DOHH2 (cell line): Measurements from ENCODE around the gene ADGRL2.

Source experiments
- H3F3A ChIP-seq: fragments of 200-600 bp; sonication (generic), shearing (Covaris generic); 2 replicates; pipeline ENCODE4 v1.6.0; 2016; ENCODE audit warnings: antibody characterized with exemption, mild to moderate bottlenecking; ENCODE audit not compliant: control insufficient read depth, insufficient read depth
- H3K27ac ChIP-seq: fragments of 200-600 bp; sonication (generic); 2 replicates; pipeline ENCODE4 v1.5.1; 2014; ENCODE audit warnings: low read depth, mild to moderate bottlenecking, low read length, moderate library complexity
- H3K27me3 ChIP-seq: fragments of 200-600 bp; sonication (generic); 2 replicates; pipeline ENCODE4 v1.6.1; 2014; ENCODE audit warnings: mild to moderate bottlenecking, low read length, mixed read lengths; ENCODE audit not compliant: control insufficient read depth
- H3K36me3 ChIP-seq: fragments of 200-600 bp; sonication (generic); 2 replicates; pipeline ENCODE4 v1.6.1; 2014; ENCODE audit warnings: mild to moderate bottlenecking, low read length, moderate library complexity, mixed read lengths; ENCODE audit not compliant: control insufficient read depth
- H3K4me1 ChIP-seq: fragments of 200-600 bp; sonication (generic); 2 replicates; pipeline ENCODE4 v1.6.1; 2014; ENCODE audit warnings: mild to moderate bottlenecking, low read length, mixed read lengths; ENCODE audit not compliant: control insufficient read depth
- H3K4me2 ChIP-seq: fragments of 200-600 bp; sonication (generic); 2 replicates; pipeline ENCODE4 v1.6.0; 2014; ENCODE audit warnings: mild to moderate bottlenecking, low read length, moderate library complexity
- H3K4me3 ChIP-seq: fragments of 200-600 bp; sonication (generic); 2 replicates; pipeline ENCODE4 v1.5.1; 2014; ENCODE audit warnings: mild to moderate bottlenecking, low read length, mixed read lengths
- H3K79me2 ChIP-seq: fragments of 200-600 bp; sonication (generic); 2 replicates; pipeline ENCODE4 v1.6.1; 2014; ENCODE audit warnings: mild to moderate bottlenecking, low read length, mixed read lengths; ENCODE audit not compliant: control insufficient read depth
- H3K9me2 ChIP-seq: fragments of 200-600 bp; sonication (generic); replicated peaks from 2 replicates; pipeline ENCODE4 v1.6.1; 2014; ENCODE audit warnings: mild to moderate bottlenecking, low read length, mixed read lengths; ENCODE audit not compliant: control insufficient read depth
- H3K9me3 ChIP-seq: fragments of 200-600 bp; sonication (generic); 2 replicates; pipeline ENCODE4 v1.6.1; 2014; ENCODE audit warnings: antibody characterized with exemption, low read length, mixed read lengths; ENCODE audit not compliant: control insufficient read depth, insufficient read depth
- H4K20me1 ChIP-seq: fragments of 200-600 bp; sonication (generic); 2 replicates; pipeline ENCODE4 v1.6.0; 2014; ENCODE audit warnings: low read depth, mild to moderate bottlenecking, antibody characterized with exemption, low read length, moderate library complexity; ENCODE audit not compliant: control insufficient read depth, insufficient read depth
- CTCF ChIP-seq: fragments of 200-600 bp; sonication (generic); IDR thresholded peaks from one replicate; pipeline ENCODE4 v1.5.1; 2014; ENCODE audit warnings: antibody characterized with exemption, mild to moderate bottlenecking, low read depth, low read length; ENCODE audit not compliant: poor library complexity, severe bottlenecking
- EZH2phosphoT487 ChIP-seq: fragments of 200-600 bp; sonication (generic); IDR thresholded peaks from 2 replicates; pipeline ENCODE4 v1.6.1; 2017; ENCODE audit warnings: borderline replicate concordance, mild to moderate bottlenecking, antibody characterized with exemption, low read length, moderate library complexity, mixed read lengths

The ADGRL2 gene

GRCh38 chr1:81876901-81877733, 76.4 kb downstream of the ADGRL2 start:
- H3F3A ChIP-seq: no peaks in the 10 kb centered on the region
- TF ChIP-seq EZH2phosphoT487 (no peak), CTCF (no peak)
- no peaks in the 10 kb centered on the region for H3K9me2 ChIP-seq
- H3K4me2 ChIP-seq: no peak overlapping the region
- H3K4me1 ChIP-seq: no peaks in the 10 kb centered on the region
- no peaks in the 10 kb centered on the region for H3K36me3 ChIP-seq
- no peak overlapping the region for H3K4me3 ChIP-seq
- H3K27ac ChIP-seq: no peak overlapping the region
- no peaks in the 10 kb centered on the region for H4K20me1 ChIP-seq
- no peaks in the 10 kb centered on the region for H3K79me2 ChIP-seq
- H3K9me3 ChIP-seq: no peaks in the 10 kb centered on the region
- no peaks in the 10 kb centered on the region for H3K27me3 ChIP-seq

GRCh38 chr1:81877940-81878339, 77.2 kb downstream of the ADGRL2 start:
- no peaks in the 10 kb centered on the region for H3K36me3 ChIP-seq
- TF ChIP-seq CTCF (no peak), EZH2phosphoT487 (no peak)
- no peaks in the 10 kb centered on the region for H4K20me1 ChIP-seq
- no peaks in the 10 kb centered on the region for H3K4me1 ChIP-seq
- H3K4me2 ChIP-seq: no peak overlapping the region
- H3K27me3 ChIP-seq: no peaks in the 10 kb centered on the region
- no peak overlapping the region for H3K4me3 ChIP-seq
- no peaks in the 10 kb centered on the region for H3F3A ChIP-seq
- no peak overlapping the region for H3K27ac ChIP-seq
- H3K9me2 ChIP-seq: no peaks in the 10 kb centered on the region
- no peaks in the 10 kb centered on the region for H3K79me2 ChIP-seq
- no peaks in the 10 kb centered on the region for H3K9me3 ChIP-seq

- no peak overlapping the region for H3K4me3 ChIP-seq
- H3K9me3 ChIP-seq: no peaks in the 10 kb centered on the region
- no peaks in the 10 kb centered on the region for H4K20me1 ChIP-seq
- no peaks in the 10 kb centered on the region for H3K27me3 ChIP-seq
- H3K79me2 ChIP-seq: no peaks in the 10 kb centered on the region
- no peak overlapping the region for H3K4me2 ChIP-seq
- no peak overlapping the region for H3K27ac ChIP-seq
- no peak for TF ChIP-seq EZH2phosphoT487
- no peak for TF ChIP-seq CTCF
- H3K9me2 ChIP-seq: no peaks in the 10 kb centered on the region
- H3K36me3 ChIP-seq: no peaks in the 10 kb centered on the region
- H3K4me1 ChIP-seq: no peaks in the 10 kb centered on the region
- H3F3A ChIP-seq: no peaks in the 10 kb centered on the region
Measured at GRCh38 chr1:81878538-81878937, 77.8 kb downstream of the ADGRL2 start.
